Testis (tissue), 2 donors: ENCODE measurements around the gene PPARG.

Source experiments
- CTCF ChIP-seq, 3 experiments: fragments of 450-650 bp in 2 of 3; fragments of 200-600 bp in 1 of 3; sonication (generic) in 1 of 3; IDR thresholded peaks; one replicate each; pipeline ENCODE4 v1.5.1; 2016 to 2019; ENCODE audit warnings: antibody characterized with exemption in 3 of 3, mild to moderate bottlenecking in 2 of 3, moderate library complexity in 1 of 3
- POLR2A ChIP-seq: fragments of 450-650 bp; IDR thresholded peaks from one replicate; pipeline ENCODE4 v1.6.1; 2017; ENCODE audit warnings: antibody characterized with exemption, mild to moderate bottlenecking, moderate library complexity

- TF ChIP-seq CTCF (IDR thresholded peaks at IDR 0.05), result no peak
- TF ChIP-seq POLR2A, result no peak
These were observed 30.1 kb downstream of the PPARG start for GRCh38 chr3:12318758-12319621.
